Activated T-helper 2 cell treated with anti-CD3 and anti-CD28 coated beads, Interferon-gamma antibody, Interleukin-2, Interleukin-4, amounts not matched to agents 10 μg/mL and 5 μg/mL and 100 μg/mL, durations not matched to agents 14 hours and 24 hours and 36 hours (primary cell): ENCODE results near the gene CNIH2. TPM values are rescaled to one million over a fixed set of nuclear protein-coding genes. Genes with fewer than 3 reads are reported as not detected.

ENCODE experiments used
- DNase-seq: peaks from one replicate; pipeline ENCODE4 v3.0.0; 2021; ENCODE audit warnings: low spot score
- H3K27ac Mint-ChIP-seq: one replicate; pipeline ENCODE4 v1.8.0; 2021; ENCODE audit warnings: mixed read lengths
- H3K27me3 Mint-ChIP-seq: one replicate; pipeline ENCODE4 v1.8.0; 2021; ENCODE audit warnings: low read depth, mixed read lengths
- H3K36me3 Mint-ChIP-seq: one replicate; pipeline ENCODE4 v1.8.0; 2021; ENCODE audit warnings: low read depth, mixed read lengths
- H3K4me1 Mint-ChIP-seq: one replicate; pipeline ENCODE4 v1.8.0; 2021; ENCODE audit warnings: low read depth, mixed read lengths
- H3K4me3 Mint-ChIP-seq: one replicate; pipeline ENCODE4 v1.8.0; 2021; ENCODE audit warnings: low read depth, mild to moderate bottlenecking, moderate library complexity, mixed read lengths
- H3K9me3 Mint-ChIP-seq: one replicate; pipeline ENCODE4 v1.8.0; 2021; ENCODE audit warnings: mixed read lengths
- intact Hi-C: fragments of 100-400 bp; cut with micrococcal nuclease; formaldehyde crosslinking; loops from one replicate; pipeline ENCODE4 v1.15.1; 2023
- total RNA-seq: library from RNA; stranded (reverse); gene quantifications from 2 replicates; pipeline ENCODE4 v1.2.3, GENCODE V29; 2022

The CNIH2 gene
- total RNA-seq, 1 donor from 2014 or later, result 0.91 TPM

DNA sequence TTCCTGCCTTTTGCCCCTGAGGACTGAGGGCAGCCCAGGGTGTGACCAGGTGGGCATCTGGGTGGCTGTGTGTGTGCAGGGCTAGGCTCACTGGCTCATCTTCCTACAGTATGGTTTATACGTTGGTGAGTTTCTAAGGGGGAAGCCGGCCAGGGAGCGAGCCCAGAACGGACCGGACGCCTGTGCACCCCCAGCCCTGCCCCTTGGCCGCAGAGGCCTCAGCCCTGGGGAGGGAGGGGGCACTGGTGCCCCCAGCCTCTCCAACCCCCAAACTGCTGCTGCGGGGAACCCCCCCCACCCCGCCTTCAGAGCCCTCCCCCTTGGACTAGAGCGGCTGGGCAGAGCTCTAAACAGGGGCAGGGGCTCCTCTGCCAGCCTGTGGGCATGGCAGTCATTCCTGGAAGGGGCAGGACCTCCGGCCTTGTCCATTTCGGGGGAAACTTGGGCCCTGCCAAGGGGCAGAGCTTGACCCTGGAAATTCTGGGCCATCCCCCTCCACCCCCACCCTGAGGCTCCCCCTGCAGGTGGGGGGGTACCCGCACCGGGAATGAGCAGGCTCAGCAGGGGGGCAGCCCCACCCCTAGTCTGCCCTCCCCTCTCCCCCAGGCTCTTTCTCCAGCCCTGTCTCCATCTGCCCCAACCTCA lies 5.6 kb downstream of the CNIH2 start:
- peaks cover 25% of the 10 kb centered on the region for H3K4me1 Mint-ChIP-seq
- H3K27ac Mint-ChIP-seq, result no peak overlapping the region
- DNase-seq, result no peak
- no peak overlapping the region for H3K4me3 Mint-ChIP-seq
- H3K36me3 Mint-ChIP-seq, result peaks cover 3% of the 10 kb centered on the region
- H3K9me3 Mint-ChIP-seq, result no peaks in the 10 kb centered on the region
- H3K27me3 Mint-ChIP-seq, result peaks cover 14% of the 10 kb centered on the region
- intact Hi-C loops, result no loop called here

DNA sequence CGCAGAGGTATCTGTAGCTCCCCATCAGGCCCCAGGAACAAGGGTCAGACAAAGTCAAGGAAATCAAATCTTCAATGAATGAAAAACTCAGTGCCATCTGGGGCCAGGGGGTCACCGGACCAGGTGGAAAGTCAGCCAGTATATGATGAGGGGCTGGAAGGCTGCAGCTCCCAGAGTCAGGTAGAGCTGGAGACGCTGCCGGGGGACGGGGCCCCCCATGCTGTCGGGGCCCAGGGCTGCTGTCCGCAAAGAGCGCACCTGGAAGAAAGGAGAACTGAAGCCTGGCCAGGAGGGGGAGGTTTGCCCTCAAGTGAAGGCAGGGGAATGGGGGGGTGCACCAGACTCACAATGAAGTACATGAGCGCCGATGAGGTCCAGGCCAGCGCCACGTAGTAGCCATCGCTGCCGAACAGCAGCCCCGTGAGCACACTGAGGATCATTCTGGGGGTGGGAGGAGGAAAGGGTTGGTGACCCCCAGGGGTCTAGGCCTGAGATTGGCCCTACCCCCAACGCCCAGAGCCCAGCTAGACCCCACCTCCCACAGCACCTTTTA lies 6.6 kb downstream of the CNIH2 start:
- DNase-seq, result no peak

DNA sequence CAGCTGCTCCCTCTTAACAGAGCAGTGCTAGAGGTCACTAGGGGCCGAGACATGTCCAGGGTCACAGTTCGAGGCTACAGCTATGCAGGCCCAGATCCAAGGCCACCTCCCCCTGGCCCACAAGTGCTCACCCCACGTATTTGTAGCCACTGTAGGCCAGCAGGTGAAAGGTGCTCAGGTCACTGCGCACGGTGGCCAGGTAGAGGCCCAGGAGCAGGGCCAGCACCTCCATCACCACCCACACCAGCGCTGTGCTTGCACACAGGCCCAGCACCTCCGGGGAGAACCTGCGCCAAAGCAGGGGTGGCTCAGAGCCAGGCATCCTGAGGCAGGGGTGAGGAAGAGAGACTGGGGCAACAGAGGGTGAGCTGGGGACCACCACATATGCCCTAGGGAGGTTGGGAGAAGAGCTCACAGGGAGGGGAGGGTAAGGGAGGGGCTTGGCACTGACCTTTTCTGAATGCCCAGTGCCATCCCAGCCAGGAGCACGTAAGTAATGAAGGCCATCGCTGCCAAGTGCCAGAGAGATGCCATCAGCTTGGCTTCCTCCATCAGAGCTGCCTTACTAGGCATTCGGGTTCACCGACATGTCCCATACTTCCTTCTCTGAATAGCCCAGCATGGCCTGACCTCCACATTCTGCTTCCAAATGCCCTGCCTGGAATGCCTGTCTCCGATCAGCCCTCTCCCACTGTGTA lies 7.4 kb downstream of the CNIH2 start:
- no peak for DNase-seq
- intact Hi-C loops, result no loop called here
- no peak overlapping the region for H3K4me3 Mint-ChIP-seq
- H3K4me1 Mint-ChIP-seq, result peaks cover 26% of the 10 kb centered on the region
- no peaks in the 10 kb centered on the region for H3K9me3 Mint-ChIP-seq
- H3K27ac Mint-ChIP-seq, result no peak overlapping the region
- peaks cover 3% of the 10 kb centered on the region for H3K36me3 Mint-ChIP-seq
- H3K27me3 Mint-ChIP-seq, result peaks cover 9% of the 10 kb centered on the region

More for the DNA sequence above, 6.6 kb downstream of the CNIH2 start:
- H3K4me1 Mint-ChIP-seq, result peaks cover 19% of the 10 kb centered on the region
- peaks cover 3% of the 10 kb centered on the region for H3K36me3 Mint-ChIP-seq
- peaks cover 7% of the 10 kb centered on the region for H3K27me3 Mint-ChIP-seq
- H3K4me3 Mint-ChIP-seq, result no peak overlapping the region
- intact Hi-C loops, result no loop called here
- H3K9me3 Mint-ChIP-seq, result no peaks in the 10 kb centered on the region
- no peak overlapping the region for H3K27ac Mint-ChIP-seq

DNA sequence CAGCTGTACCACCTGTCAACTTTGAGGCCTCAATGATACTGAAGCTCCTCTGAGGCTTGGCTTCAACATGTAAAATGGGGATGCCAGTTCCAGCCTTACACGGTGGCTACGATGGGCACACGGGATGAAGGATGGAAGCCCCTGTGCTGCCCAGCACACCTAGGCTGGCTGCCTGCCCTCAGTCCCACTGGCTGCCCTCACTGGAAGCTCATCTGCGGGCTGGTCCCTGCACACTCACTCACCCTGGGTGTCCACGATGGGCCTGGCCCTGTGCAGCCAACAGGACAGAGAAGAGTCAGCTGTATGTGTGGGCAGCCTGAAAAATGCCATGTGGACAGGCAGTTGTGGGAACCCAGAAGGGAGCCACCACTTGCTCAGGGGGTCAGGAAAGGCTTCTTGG lies 8.7 kb downstream of the CNIH2 start:
- peak overlapping the region; percentile 34 for H3K27ac Mint-ChIP-seq

DNA sequence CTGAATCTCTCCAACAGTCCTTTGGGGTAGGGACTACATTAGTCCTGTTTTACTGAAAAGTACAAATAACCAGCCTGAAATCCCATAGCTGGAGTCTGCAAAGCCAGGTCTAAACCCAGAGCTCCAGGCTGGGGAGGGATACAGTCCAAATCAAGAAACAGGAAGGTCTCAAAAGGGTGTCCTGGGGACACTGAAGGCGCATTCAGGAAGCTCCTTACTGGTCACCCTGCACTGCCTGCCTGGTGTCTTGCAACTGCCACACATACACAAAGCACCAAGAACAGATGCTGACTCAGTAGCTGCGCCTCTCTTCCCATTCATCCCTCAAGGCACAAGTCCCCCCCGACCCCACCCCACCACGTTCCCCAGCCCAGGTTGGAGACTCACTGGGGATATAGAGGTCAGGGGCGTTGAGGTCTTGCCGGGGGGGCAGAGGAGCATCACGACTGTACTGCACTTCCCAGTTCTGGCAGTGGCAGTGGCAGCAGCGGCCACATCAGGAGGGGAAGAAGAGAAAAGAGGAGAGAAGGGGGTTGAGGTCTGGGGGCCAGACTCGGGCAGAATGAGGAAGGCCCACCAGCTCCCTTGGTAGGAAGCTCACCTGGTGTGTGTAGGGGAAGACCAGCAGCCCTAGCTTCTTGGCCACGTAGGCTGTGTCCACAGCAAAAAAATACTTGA lies 9.4 kb downstream of the CNIH2 start:
- H3K9me3 Mint-ChIP-seq, result no peaks in the 10 kb centered on the region
- H3K4me1 Mint-ChIP-seq, result peaks cover 21% of the 10 kb centered on the region
- no peak for DNase-seq
- intact Hi-C loops, result no loop called here
- H3K36me3 Mint-ChIP-seq, result peaks cover 3% of the 10 kb centered on the region
- H3K27ac Mint-ChIP-seq, result peak overlapping the region; percentile 34
- peaks cover 15% of the 10 kb centered on the region for H3K27me3 Mint-ChIP-seq
- H3K4me3 Mint-ChIP-seq, result peak overlapping the region; percentile 94

More for the DNA sequence above, 8.7 kb downstream of the CNIH2 start:
- peaks cover 3% of the 10 kb centered on the region for H3K36me3 Mint-ChIP-seq
- no peak for DNase-seq
- peak overlapping the region; percentile 52 for H3K4me3 Mint-ChIP-seq
- intact Hi-C loops, result no loop called here
- no peaks in the 10 kb centered on the region for H3K9me3 Mint-ChIP-seq
- H3K4me1 Mint-ChIP-seq, result peaks cover 24% of the 10 kb centered on the region
- peaks cover 15% of the 10 kb centered on the region for H3K27me3 Mint-ChIP-seq

DNA sequence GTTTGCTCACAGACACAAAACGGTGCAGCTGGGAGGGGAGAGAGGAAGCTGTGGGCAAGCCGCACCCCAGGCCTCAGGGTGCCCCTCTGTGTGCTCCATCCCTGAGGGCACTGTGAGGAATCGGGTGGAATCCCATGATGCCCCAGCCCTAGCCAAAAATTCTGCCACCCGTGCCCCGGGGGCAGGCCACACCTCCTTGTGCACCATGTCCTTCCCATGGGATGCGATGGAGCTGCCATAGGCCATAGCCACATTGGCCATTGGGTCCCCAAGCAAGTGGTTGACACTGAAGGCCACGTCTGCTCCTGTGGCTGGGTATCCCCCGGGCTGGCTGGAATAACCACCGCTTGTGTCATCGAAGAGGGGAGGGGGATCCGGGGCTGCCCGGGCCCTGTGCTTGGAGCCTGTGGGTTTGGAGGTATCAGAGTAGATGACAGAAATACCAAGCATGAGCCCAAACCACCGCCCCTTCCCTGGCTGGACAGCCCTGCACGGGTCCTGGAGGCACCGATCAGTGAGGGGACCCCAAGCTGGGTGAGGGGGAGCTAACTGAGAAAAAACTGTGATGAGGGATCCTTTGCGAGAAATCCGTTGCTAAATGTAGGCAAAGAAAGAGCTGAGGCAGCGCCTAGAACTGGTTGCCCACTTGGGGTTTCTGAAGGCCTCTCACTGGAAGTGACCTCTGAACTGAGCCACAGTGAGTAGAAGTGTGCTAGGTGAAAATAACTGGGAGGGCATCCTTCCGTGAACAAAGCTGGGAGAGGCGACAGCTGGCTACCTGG lies 10.1 kb downstream of the CNIH2 start:
- Mint-ChIP-seq H3K27me3 (peaks cover 22% of the 10 kb centered on the region), H3K9me3 (no peaks in the 10 kb centered on the region), H3K36me3 (peaks cover 3% of the 10 kb centered on the region), H3K4me1 (peaks cover 15% of the 10 kb centered on the region), H3K4me3 (peak overlapping the region; percentile 94), H3K27ac (peak overlapping the region; percentile 89)
- DNase-seq, result no peak
- intact Hi-C loops, result no loop called here

DNA sequence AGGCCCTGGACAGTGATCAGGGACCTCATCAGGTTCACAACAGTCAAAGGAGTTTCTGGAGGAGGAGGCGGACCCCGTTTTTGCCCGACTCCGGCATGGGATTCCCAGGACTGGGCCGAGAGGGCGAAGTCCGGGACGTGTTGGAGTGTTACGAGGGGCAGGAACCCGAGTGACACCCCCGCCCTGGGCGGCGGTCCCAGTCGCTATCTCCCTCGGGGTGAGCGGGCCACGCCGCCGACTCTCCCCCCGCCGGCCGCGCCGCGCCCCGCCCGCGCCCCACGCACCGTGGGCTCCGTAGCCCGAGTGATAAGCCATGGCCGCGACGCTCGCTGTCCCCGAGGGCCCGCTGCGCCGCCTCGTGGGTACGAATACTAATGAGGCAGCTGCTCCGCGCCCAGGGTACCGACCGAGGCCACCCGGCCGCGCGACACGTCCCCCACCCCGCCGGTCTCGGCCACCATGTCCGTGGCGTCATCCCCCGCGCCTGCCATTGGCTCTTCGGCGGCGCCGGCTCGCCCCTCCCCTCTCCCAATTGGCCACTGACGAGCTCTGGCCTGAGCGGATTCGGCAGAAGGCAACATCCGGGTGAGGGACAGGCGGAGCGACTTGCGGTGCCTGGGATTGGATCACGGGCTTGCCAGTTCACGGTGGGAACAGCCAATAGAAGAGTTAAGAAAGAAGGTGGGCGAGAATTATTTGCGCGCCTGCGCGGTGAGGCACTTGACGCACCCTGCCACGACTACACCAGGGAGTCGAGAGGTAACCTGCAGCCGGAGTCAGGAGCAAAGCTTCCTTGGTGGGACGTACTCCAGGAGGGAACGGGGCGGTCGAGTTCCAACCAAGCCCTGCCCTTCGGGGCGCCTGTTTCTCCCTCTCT lies 10.9 kb downstream of the CNIH2 start, which contains the start of gene YIF1A:
YIF1A (minus strand) TSS at position 473 of the 877 bp plus-strand sequence; CDS start at position 315, 158 bp downstream.
- H3K27me3 Mint-ChIP-seq, result peaks cover 28% of the 10 kb centered on the region
- H3K4me1 Mint-ChIP-seq, result peaks cover 14% of the 10 kb centered on the region
- no peaks in the 10 kb centered on the region for H3K9me3 Mint-ChIP-seq
- intact Hi-C loops, result loop anchor here (1.0 kb wide), 2 partner anchors 21 to 23 kb away; partner anchors contain the start of gene RAB1B
- peaks cover 3% of the 10 kb centered on the region for H3K36me3 Mint-ChIP-seq
- peak within 1 kb of the TSS; percentile 94 for H3K4me3 Mint-ChIP-seq
- peak; percentile 99 for DNase-seq
- H3K27ac Mint-ChIP-seq, result peak within 1 kb of the TSS; percentile 89

DNA sequence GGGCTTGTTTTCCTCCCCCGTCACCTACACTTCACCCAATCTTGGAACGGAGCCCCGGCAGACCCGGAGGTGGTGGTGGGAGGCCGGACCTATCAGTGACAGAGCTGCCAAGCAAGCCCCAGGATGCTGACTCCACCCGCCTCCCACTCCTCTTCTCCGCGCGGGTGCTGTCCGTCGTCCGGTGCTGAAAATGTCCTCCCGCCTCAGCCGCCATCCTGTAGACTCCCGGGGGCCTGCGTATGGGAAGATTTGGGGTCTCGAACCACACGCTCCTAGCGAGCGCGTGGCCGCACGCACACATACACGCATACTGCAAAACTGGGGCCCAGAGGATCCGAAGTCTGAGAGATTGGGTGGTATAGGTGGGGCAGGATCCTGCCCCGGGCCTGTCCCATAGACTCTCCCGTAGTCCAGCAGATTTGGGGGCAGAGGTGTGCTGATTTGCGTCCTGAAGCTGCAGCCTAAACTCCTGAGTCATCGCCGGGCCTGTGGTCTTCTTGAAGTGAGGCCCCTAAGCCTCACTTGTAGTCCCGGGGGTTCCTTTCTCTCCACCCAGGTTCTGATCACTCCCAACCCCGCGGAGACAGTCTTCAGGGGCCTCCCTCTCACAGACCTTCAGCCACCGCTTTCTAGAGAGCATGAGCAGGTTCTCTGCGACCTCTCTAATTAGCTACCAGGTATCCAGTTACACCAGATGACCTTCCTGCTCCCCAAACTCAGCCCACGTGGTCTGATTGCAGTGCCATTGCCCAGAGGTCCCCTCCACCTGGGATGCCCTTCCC lies 11.8 kb downstream of the CNIH2 start:
- peak overlapping the region; percentile 88 for H3K27ac Mint-ChIP-seq
- H3K27me3 Mint-ChIP-seq, result peaks cover 30% of the 10 kb centered on the region
- peak overlapping the region; percentile 94 for H3K4me3 Mint-ChIP-seq
- H3K36me3 Mint-ChIP-seq, result peaks cover 3% of the 10 kb centered on the region
- H3K9me3 Mint-ChIP-seq, result no peaks in the 10 kb centered on the region
- intact Hi-C loops, result loop anchor here (1.0 kb wide), 2 partner anchors 21 to 23 kb away; partner anchors contain the start of gene RAB1B
- peaks cover 14% of the 10 kb centered on the region for H3K4me1 Mint-ChIP-seq
- DNase-seq, result peak; percentile 83

DNA sequence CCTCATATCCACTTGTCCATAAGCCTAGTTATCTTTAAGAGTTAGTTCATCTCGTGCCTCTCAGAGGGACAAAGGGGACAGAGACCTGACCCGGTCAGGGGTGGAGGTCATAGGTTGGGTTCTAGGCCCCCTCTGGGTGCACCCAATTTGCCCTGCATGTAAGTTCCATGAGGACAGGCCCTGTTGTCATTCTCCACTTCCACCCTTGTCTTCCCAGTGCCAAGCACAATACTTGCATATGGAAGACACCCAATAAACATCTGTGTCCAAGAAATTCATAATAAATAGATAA lies 12.3 kb downstream of the CNIH2 start:
- Mint-ChIP-seq H3K36me3 (peaks cover 3% of the 10 kb centered on the region), H3K9me3 (no peaks in the 10 kb centered on the region), H3K27ac (no peak overlapping the region), H3K4me3 (peak overlapping the region; percentile 94), H3K4me1 (peaks cover 14% of the 10 kb centered on the region), H3K27me3 (peaks cover 30% of the 10 kb centered on the region)
- intact Hi-C loops, result no loop called here
- DNase-seq, result no peak

DNA sequence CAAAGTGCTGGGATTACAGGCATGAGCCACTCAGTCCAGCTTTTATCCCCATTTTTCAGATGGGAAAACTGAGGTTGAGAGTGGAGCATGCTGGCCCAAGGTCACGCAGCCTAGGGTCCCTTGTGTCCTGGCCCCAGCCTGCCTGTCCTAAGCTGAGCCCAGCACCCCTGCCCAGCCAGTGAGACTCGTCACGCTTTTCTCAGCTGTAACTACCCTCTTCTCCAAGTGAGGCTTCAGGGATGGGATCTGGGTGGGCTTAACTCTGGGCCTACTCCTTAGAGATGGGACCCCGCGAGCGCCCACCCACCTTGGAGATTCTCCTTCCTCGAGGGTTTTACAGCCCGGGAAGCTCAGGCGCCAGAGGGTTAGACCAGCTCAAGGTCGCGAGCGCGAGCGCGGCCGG lies 13.3 kb downstream of the CNIH2 start:
- peaks cover 3% of the 10 kb centered on the region for H3K36me3 Mint-ChIP-seq
- no peaks in the 10 kb centered on the region for H3K9me3 Mint-ChIP-seq
- H3K4me1 Mint-ChIP-seq, result peaks cover 14% of the 10 kb centered on the region
- H3K4me3 Mint-ChIP-seq, result no peak overlapping the region
- peaks cover 30% of the 10 kb centered on the region for H3K27me3 Mint-ChIP-seq
- intact Hi-C loops, result no loop called here
- no peak for DNase-seq
- no peak overlapping the region for H3K27ac Mint-ChIP-seq
